Suppressor macrophage treated with lipopolysaccharide for 1 hour (primary cell): ENCODE results near the gene ATP5MK.
"Not testable (repeated sequence)": the region's sequence is repeated elsewhere in the genome, so short reads cannot be mapped to it uniquely, and the experiment has no call there.

Experiments
- DNase-seq, 3 donors: peaks; one replicate each; pipeline ENCODE4 v3.0.0-alpha.2; 2020 to 2022

ATP5MK gene

DNA sequence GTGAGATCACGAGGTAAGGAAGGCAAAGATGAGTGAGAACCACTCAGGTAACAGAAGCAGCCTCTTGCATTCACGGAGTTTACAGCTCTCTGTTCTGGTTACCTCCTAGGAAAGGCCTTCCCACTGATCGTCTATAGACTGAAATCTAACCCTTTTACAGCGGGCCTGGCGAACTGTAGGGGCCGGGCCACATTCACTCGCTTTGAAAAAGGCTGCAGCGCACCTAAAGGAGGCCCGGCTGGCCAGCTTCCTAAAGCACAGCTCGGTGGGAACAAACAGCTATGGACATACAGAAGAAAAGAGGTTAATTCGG lies 565 bp downstream of the ATP5MK start:
- DNase-seq, result no peak

- peak; percentile 13 to 22 (median 20) for DNase-seq
These were observed 2.1 kb downstream of the ATP5MK start for GRCh38 chr10:103394180-103394579.

DNA sequence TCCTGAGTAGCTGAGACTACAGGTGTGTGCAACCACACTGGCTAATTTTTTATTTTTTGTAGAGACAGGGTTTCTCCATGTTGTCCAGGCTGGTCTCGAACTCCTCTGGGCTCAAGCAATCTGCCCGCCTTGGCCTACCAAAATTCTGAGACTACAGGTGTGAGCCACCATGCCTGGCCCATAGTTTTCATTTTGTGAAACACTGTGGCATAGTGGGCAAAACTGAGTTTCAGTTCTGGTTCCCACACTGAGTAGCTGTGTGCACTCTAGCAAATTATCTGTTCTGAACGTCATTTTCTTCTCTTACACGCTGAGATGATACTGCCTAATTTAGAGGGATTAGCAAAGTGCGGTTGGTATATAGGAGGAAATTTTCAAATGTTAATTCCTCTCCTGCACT lies 13.5 kb downstream of the ATP5MK start:
- no peak for DNase-seq

DNA sequence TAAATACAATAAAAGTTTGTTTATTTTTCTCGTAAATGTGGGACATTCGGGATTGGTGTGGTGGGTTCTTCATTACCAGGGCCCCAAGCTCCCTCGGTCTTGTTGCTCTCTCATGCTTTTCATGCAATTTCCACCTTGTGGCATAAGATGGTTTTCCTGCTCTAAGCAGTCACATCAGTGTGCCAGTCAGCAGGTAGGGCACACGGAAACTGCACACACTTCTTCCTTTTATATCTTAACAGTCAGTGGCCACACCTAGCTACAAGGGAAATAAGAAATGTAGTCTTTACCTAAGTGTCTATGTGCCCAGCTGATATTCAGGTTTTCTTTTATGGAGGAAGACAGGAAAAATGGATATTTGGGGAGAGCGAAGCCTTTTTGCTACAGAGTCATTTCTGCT lies 22.0 kb downstream of the ATP5MK start:
- DNase-seq, result no peak

DNA sequence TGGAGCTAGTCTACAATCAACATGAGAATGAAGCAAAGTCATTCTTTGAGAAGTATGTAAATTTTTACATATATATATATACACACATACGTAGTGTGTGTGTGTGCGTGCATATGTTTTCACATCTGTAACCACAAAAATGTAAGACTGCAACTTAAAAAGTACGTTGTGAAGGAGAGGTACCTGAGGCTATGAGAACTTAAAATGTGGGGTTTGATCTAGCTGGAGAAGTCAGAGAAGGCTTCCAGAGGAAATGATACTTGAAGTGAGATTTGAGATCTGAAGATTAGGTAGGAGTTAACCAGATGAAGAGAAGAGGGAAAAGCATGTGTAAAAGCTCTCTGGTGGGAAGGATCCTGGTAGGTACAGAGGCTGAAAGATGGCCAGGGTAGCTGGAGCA lies 22.7 kb downstream of the ATP5MK start:
- no peak for DNase-seq

DNA sequence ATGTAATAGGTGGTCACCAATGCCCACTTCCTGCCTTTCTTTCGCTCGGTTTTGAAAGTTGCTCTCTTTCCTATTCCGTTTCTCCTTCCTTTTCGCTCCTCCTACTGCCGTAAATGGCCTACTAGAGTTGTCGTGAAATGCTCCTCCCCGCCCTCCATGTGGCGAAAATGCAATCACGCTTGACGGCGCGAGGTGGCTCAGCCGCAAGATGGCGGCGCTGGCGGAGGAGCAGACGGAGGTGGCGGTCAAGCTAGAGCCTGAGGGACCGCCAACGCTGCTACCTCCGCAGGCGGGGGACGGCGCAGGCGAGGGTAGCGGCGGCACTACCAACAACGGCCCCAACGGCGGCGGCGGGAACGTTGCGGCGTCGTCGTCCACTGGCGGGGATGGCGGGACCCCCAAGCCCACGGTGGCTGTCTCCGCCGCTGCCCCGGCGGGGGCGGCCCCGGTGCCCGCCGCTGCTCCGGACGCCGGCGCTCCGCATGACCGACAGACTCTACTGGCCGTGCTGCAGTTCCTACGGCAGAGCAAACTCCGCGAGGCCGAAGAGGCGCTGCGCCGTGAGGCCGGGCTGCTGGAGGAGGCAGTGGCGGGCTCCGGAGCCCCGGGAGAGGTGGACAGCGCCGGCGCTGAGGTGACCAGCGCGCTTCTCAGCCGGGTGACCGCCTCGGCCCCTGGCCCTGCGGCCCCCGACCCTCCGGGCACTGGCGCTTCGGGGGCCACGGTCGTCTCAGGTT lies 28.3 kb downstream of the ATP5MK start, which contains the start of gene TAF5:
Gene TAF5, plus strand, starts transcription at position 195 of the 737 bp plus-strand sequence. Its CDS starts 14 bp downstream, at position 209.
- DNase-seq, result peak; percentile 95 to 97 (median 97)

- no peak for DNase-seq
These were observed 28.9 kb downstream of the ATP5MK start for GRCh38 chr10:103367379-103367781.

DNA sequence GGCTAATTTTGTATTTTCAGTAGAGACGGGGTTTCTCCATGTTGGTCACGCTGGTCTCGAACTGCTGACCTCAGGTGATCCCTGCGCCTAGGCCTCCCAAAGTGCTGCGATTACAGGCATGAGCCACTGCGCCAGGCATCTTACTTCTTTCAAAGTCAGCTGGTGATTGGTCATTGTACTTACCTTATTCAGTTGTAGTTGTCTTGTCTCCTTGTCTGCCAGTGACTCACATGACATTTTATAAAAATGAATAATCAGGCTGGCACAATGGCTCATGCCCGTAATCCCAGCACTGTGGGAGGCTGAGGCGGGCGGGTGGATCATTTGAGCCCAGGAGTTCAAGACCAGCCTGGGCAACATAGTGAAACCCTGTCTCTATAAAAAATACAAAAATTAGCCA lies 35.5 kb downstream of the ATP5MK start:
- peak in 1 of 3 donors; percentile 34 for DNase-seq

DNA sequence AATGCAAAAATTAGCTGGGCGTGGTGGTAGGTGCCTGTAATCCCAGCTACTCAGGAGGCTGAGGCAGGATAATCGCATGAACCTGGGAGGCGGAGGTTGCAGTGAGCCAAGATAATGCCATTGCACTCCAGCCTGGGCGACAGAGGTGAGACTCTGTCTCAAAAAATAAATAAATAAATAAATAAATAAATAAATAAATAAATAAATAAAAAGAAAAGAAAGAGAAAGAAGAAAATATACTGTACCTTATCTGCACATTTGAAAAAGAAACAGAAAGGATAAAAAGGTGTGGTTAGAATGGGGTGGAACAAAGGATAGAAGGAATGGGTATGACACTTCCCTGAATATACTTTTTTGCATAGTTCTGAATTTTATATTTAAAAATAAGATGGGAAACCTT lies 36.8 kb downstream of the ATP5MK start:
- DNase-seq, result not testable (repeated sequence)

DNA sequence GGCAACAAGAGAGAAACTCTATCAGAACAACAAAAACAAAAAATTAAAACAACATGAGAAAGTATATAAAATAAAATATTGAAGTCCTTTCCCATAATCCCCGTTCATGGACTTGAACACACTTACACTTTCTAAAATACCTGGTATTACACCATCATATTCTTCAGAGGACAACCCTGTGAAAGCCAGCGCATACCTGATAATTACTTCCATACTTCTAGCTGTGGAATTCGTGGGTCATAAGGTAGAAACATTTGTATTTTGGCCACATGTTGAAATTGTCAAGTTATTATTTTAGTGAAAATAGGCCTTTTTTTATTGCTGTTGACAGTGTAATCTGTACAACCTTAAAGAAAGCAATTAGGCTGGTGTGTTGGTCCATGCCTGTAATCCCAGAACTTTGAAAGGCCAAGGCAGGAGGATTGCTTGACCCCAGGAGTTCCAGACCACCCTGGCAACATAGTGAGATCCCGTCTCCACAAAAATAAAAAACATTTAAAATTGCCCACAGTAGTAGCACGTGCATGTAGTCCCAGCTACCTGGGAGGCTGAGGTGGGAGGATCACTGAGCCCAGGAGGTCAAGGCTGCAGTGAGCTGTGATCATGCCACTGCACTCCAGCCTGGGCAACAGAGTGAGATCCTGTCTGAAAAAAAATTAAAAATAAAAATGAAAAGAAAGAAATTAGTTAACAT lies 40.2 kb downstream of the ATP5MK start:
- DNase-seq, result no peak

DNA sequence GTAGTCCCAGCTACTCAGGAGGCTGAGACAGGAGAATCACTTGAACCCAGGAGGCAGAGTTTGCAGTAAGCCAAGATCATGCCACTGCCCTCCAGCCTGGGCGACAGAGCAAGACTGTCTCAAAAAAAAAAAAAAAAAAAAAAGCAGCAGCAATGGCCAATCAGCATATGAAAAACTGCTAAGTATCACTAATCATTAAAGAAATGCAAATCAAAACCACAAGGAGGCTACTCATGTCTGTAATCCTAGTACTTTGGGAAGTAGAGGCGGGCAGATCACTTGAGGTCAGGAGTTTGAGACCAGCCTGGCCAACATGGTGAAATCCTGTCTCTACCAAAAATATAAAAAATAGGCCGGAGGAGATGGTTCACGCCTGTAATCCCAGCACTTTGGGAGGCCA lies 41.7 kb downstream of the ATP5MK start:
- not testable (repeated sequence) for DNase-seq

DNA sequence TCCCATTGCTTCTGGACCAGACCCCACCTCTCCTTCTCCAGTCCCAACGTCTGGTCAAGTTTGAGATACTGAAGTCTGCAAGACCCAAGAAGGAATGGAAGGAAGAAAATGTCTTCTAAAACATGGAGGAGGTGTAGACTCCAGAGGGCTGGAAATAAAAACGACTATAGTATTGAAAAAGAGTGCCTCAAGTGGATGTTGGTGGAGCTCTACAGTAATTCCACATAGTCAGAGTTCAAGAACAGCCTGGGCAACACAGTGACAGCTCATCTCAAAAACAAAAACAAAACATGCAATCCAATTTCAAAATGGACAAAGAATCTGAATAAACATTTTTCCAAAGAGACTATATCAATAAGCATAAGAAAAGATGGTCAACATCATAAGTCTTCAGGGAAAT lies 43.0 kb downstream of the ATP5MK start:
- DNase-seq, result no peak

GRCh38 chr10:103350517-103351260 lies 45.6 kb downstream of the ATP5MK start, which contains the start of gene PCGF6:
Gene PCGF6, minus strand, starts transcription at chr10:103351140. Its CDS starts 74 bp downstream, at chr10:103351066.
- peak; percentile 79 to 91 (median 88) for DNase-seq

GRCh38 chr10:103350175-103350516 lies 46.1 kb downstream of the ATP5MK start:
- DNase-seq, result no peak
